H1 (cell line): ENCODE results near the gene TSPAN4. TPM values are rescaled to one million over a fixed set of nuclear protein-coding genes. Genes with fewer than 3 reads are reported as not detected.

Experiments
- CBX5 ChIP-seq: fragments of 300-800, 300-1000 bp; sonication (generic); IDR thresholded peaks from 2 replicates; pipeline ENCODE4 v1.7.1; 2016; ENCODE audit warnings: antibody characterized with exemption, low read length, low read depth
- SAP30 ChIP-seq: fragments of 300-600 bp; sonication (generic); IDR thresholded peaks from 2 replicates; pipeline ENCODE4 v1.7.1; 2012; ENCODE audit warnings: low read length, moderate library complexity, mild to moderate bottlenecking, inconsistent platforms; ENCODE audit not compliant: insufficient read depth, insufficient replicate concordance
- polyA plus RNA-seq, 7 experiments: library from polyadenylated mRNA; depleted of rRNA in 3 of 7; stranded (reverse) in 5 of 7; unstranded in 2 of 7; fragments of >200 nt in 5 of 7; fragments of 200-250 nt in 2 of 7; gene quantifications; 1 replicate in 5 of 7; 2 replicates in 1 of 7; 4 replicates in 1 of 7; pipeline versions ENCODE4 v1.2.1 to v1.2.3, GENCODE V29; 2011 to 2013; ENCODE audit warnings: missing spikeins in 2 of 7, mixed read lengths in 2 of 7
- total RNA-seq: library from RNA; stranded (reverse); fragmentation: NEBNext Ultra II Directional; extraction: Animal tissue kit (Norgen Biotek cat#: 25700); gene quantifications from 2 replicates; pipeline ENCODE4 v1.2.1, GENCODE V29; 2021

The TSPAN4 gene
- total and polyA plus RNA-seq, 2 of the 8 experiments (the other 6 are each of a cell fraction or from before 2014, with no cell fraction given), result 74.1 to 145 TPM

GRCh38 chr11:912266-912665, 69.6 kb downstream of the TSPAN4 start (continued):
- no peak for TF ChIP-seq SAP30
- TF ChIP-seq CBX5, result no peak
